H1 (cell line): ENCODE results near the gene MYRF. TPM values are rescaled to one million over a fixed set of nuclear protein-coding genes. Genes with fewer than 3 reads are reported as not detected.

ENCODE experiments used
- CTCF ChIA-PET: fragments of 300-600 bp; sonication (Branson Sonifier 250); formaldehyde crosslinking; loops from one replicate; lab custom pipeline; 2021; ENCODE audit not compliant: partially characterized antibody; lab: Charles Lee
- POLR2A ChIA-PET: fragments of 300-600 bp; sonication (Branson Sonifier 250); formaldehyde crosslinking; loops from one replicate; lab custom pipeline; 2021; ENCODE audit warnings: inconsistent platforms; ENCODE audit not compliant: partially characterized antibody; lab: Charles Lee
- DNase-seq, 2 experiments: peaks; one replicate each; pipeline versions ENCODE4 v3.0.0 to v3.0.0-alpha.2; 2010 to 2022; ENCODE audit warnings: low spot score in 2 of 2, low read depth in 1 of 2, mixed read lengths in 1 of 2
- FAIRE-seq: peaks from 2 replicates; lab custom pipeline; 2011; peaks lifted over from hg19 to GRCh38; lab: Jason Lieb, UNC
- H2AFZ ChIP-seq: 2 replicates; pipeline ENCODE4 v1.8.1; 2012; ENCODE audit warnings: low read length, inconsistent platforms
- H2AK5ac ChIP-seq: 2 replicates; pipeline ENCODE4 v1.6.1; 2013; ENCODE audit warnings: low read depth, low read length
- H2BK120ac ChIP-seq: replicated peaks from 2 replicates; pipeline ENCODE3; 2013; ENCODE audit warnings: low read depth, low read length, inconsistent platforms
- H2BK12ac ChIP-seq: 2 replicates; pipeline ENCODE4 v1.6.1; 2013; ENCODE audit warnings: low read depth, low read length
- H2BK15ac ChIP-seq: 2 replicates; pipeline ENCODE4 v1.6.1; 2013; ENCODE audit warnings: low read length
- H2BK20ac ChIP-seq: 2 replicates; pipeline ENCODE4 v1.6.1; 2013; ENCODE audit warnings: low read length
- H2BK5ac ChIP-seq: 2 replicates; pipeline ENCODE4 v1.6.1; 2013; ENCODE audit warnings: low read depth, low read length
- H3K14ac ChIP-seq: 2 replicates; pipeline ENCODE4 v1.6.1; 2013; ENCODE audit warnings: inconsistent platforms; ENCODE audit not compliant: insufficient read length
- H3K18ac ChIP-seq: 2 replicates; pipeline ENCODE4 v1.6.1; 2013; ENCODE audit warnings: low read length; ENCODE audit errors: extremely low read depth
- H3K23ac ChIP-seq: 2 replicates; pipeline ENCODE4 v1.6.1; 2013; ENCODE audit warnings: inconsistent platforms; ENCODE audit not compliant: insufficient read length
- H3K23me2 ChIP-seq: 2 replicates; pipeline ENCODE4 v1.6.1; 2013; ENCODE audit warnings: low read depth, low read length
- H3K27ac ChIP-seq: 2 replicates; pipeline ENCODE4 v1.6.1; 2011; ENCODE audit warnings: low read depth, low read length, inconsistent platforms
- H3K27me3 ChIP-seq, 4 experiments: replicated peaks in 1 of 4; 1 replicate in 1 of 4; 2 replicates in 3 of 4; pipeline versions ENCODE4 v1.6.1 to v1.8.1; 2011 to 2013; ENCODE audit warnings: low read length in 3 of 4, mild to moderate bottlenecking in 3 of 4, inconsistent platforms in 2 of 4, mixed read lengths in 2 of 4, moderate library complexity in 1 of 4; ENCODE audit not compliant: control insufficient read depth in 3 of 4, insufficient read depth in 3 of 4; ENCODE audit errors: extremely low read depth in 1 of 4
- H3K36me3 ChIP-seq, 4 experiments: 2 replicates each; pipeline versions ENCODE4 v1.6.1 to v1.8.1; 2011 to 2013; ENCODE audit warnings: mild to moderate bottlenecking in 4 of 4, low read length in 3 of 4, moderate library complexity in 2 of 4, control low read depth in 1 of 4, inconsistent platforms in 1 of 4; ENCODE audit not compliant: insufficient read depth in 4 of 4, control insufficient read depth in 2 of 4
- H3K4ac ChIP-seq: replicated peaks from 2 replicates; pipeline ENCODE3; 2013; ENCODE audit warnings: low read length, low read depth, mixed read lengths, inconsistent platforms; ENCODE audit not compliant: insufficient read length
- H3K4me1 ChIP-seq, 4 experiments: replicated peaks in 1 of 4; 1 replicate in 1 of 4; 2 replicates in 3 of 4; pipeline versions ENCODE4 v1.6.1 to v1.8.1; 2011 to 2013; ENCODE audit warnings: low read length in 3 of 4, inconsistent platforms in 2 of 4, mixed read lengths in 1 of 4; ENCODE audit not compliant: insufficient read depth in 4 of 4, control insufficient read depth in 3 of 4
- H3K4me2 ChIP-seq, 2 experiments: 2 replicates each; pipeline versions ENCODE4 v1.6.1 to v1.8.1; 2011 to 2013; ENCODE audit warnings: low read depth in 2 of 2, low read length in 2 of 2, control low read depth in 1 of 2, inconsistent platforms in 1 of 2, mild to moderate bottlenecking in 1 of 2; ENCODE audit not compliant: insufficient read depth in 1 of 2
- H3K4me3 ChIP-seq, 4 experiments: fragments of 200-600, 300-600 bp in 1 of 4; sonication (generic), shearing (Covaris generic), sonication (Bioruptor Twin) in 1 of 4; 2 replicates each; pipeline versions ENCODE4 v1.5.1 to v1.8.1; 2011 to 2016; ENCODE audit warnings: low read length in 4 of 4, low read depth in 3 of 4, control low read depth in 2 of 4, inconsistent platforms in 2 of 4, mild to moderate bottlenecking in 2 of 4, mixed read lengths in 1 of 4, moderate library complexity in 1 of 4; ENCODE audit not compliant: insufficient read depth in 2 of 4; ENCODE audit errors: extremely low read depth in 1 of 4
- H3K56ac ChIP-seq: replicated peaks from 2 replicates; pipeline ENCODE3; 2013; ENCODE audit warnings: low read depth, mild to moderate bottlenecking, mixed read lengths, low read length, inconsistent platforms; ENCODE audit not compliant: insufficient read length
- H3K79me1 ChIP-seq: 2 replicates; pipeline ENCODE4 v1.6.1; 2013; ENCODE audit warnings: low read depth, low read length, control low read depth
- H3K79me2 ChIP-seq, 2 experiments: 2 replicates each; pipeline versions ENCODE4 v1.6.1 to v1.8.1; 2012 to 2013; ENCODE audit warnings: low read length in 2 of 2, mild to moderate bottlenecking in 2 of 2, inconsistent platforms in 1 of 2; ENCODE audit not compliant: insufficient read depth in 2 of 2, control insufficient read depth in 1 of 2
- H3K9ac ChIP-seq, 4 experiments: replicated peaks in 1 of 4; 1 replicate in 1 of 4; 2 replicates in 3 of 4; pipeline versions ENCODE4 v1.6.1 to v1.8.1; 2011 to 2013; ENCODE audit warnings: low read depth in 3 of 4, low read length in 3 of 4, control low read depth in 2 of 4, mild to moderate bottlenecking in 2 of 4, moderate library complexity in 2 of 4, inconsistent platforms in 1 of 4; ENCODE audit errors: extremely low read depth in 1 of 4
- H3K9me3 ChIP-seq, 2 experiments: 2 replicates each; pipeline versions ENCODE4 v1.6.1 to v1.8.1; 2012 to 2013; ENCODE audit warnings: mild to moderate bottlenecking in 2 of 2, moderate library complexity in 2 of 2, control low read depth in 1 of 2, inconsistent platforms in 1 of 2, low read depth in 1 of 2, low read length in 1 of 2, mixed read lengths in 1 of 2; ENCODE audit not compliant: insufficient read depth in 2 of 2
- H4K20me1 ChIP-seq, 2 experiments: replicated peaks in 1 of 2; 2 replicates each; pipeline versions ENCODE3 to v1.8.1; 2011 to 2013; ENCODE audit warnings: inconsistent platforms in 2 of 2, low read length in 2 of 2, mild to moderate bottlenecking in 1 of 2; ENCODE audit not compliant: insufficient read depth in 2 of 2, control insufficient read depth in 1 of 2
- H4K5ac ChIP-seq: 2 replicates; pipeline ENCODE4 v1.6.1; 2013; ENCODE audit warnings: low read length, low read depth, mixed read lengths, inconsistent platforms; ENCODE audit not compliant: insufficient read length
- H4K8ac ChIP-seq: 2 replicates; pipeline ENCODE4 v1.8.0; 2013; ENCODE audit warnings: mild to moderate bottlenecking, moderate library complexity, low read length, inconsistent platforms; ENCODE audit not compliant: insufficient read depth; ENCODE audit errors: extremely low read depth
- H4K91ac ChIP-seq: replicated peaks from 2 replicates; pipeline ENCODE3; 2013; ENCODE audit warnings: low read length, mixed read lengths, inconsistent platforms; ENCODE audit not compliant: insufficient read length
- CBX8 ChIP-seq: fragments of 300-800, 300-1000 bp; sonication (generic); IDR thresholded peaks from 2 replicates; pipeline ENCODE4 v1.7.1; 2016; ENCODE audit warnings: low read depth, low read length, borderline replicate concordance
- FOSL1 ChIP-seq: IDR thresholded peaks from 2 replicates; pipeline ENCODE4 v1.6.1; 2011; ENCODE audit warnings: mild to moderate bottlenecking, low read depth, low read length, moderate library complexity; ENCODE audit not compliant: insufficient read depth
- JUN ChIP-seq: IDR thresholded peaks from 2 replicates; pipeline ENCODE4 v1.6.1; 2011; ENCODE audit warnings: low read depth, mild to moderate bottlenecking, improper control_type of control experiment, low read length
- JUND ChIP-seq: IDR thresholded peaks from 2 replicates; pipeline ENCODE4 v1.6.1; 2011; ENCODE audit warnings: mild to moderate bottlenecking, improper control_type of control experiment, low read length
- SP2 ChIP-seq: IDR thresholded peaks from 2 replicates; pipeline ENCODE4 v1.6.1; 2012; ENCODE audit warnings: mild to moderate bottlenecking, low read length, inconsistent platforms
- WGBS, 2 experiments: shearing (Covaris generic) in 1 of 2; methylation state at CpG; one replicate each; pipeline versions ENCODE4 v1.1.6 to v1.1.7; 2013 to 2015; ENCODE audit warnings: low lambda C conversion rate in 2 of 2, mixed read lengths in 2 of 2, inconsistent platforms in 1 of 2, low coverage in 1 of 2, missing lambda C conversion rate in 1 of 2; ENCODE audit not compliant: insufficient replicate concordance in 2 of 2, insufficient coverage in 1 of 2, insufficient read length in 1 of 2; ENCODE audit errors: extremely low coverage in 1 of 2, missing lambda C conversion rate in 1 of 2; 5-methylcytosine and 5-hydroxymethylcytosine counted together
- polyA plus RNA-seq, 7 experiments: library from polyadenylated mRNA; depleted of rRNA in 3 of 7; stranded (reverse) in 5 of 7; unstranded in 2 of 7; fragments of >200 nt in 5 of 7; fragments of 200-250 nt in 2 of 7; gene quantifications; 1 replicate in 5 of 7; 2 replicates in 1 of 7; 4 replicates in 1 of 7; pipeline versions ENCODE4 v1.2.1 to v1.2.3, GENCODE V29; 2011 to 2013; ENCODE audit warnings: missing spikeins in 2 of 7, mixed read lengths in 2 of 7
- total RNA-seq: library from RNA; stranded (reverse); fragmentation: NEBNext Ultra II Directional; extraction: Animal tissue kit (Norgen Biotek cat#: 25700); gene quantifications from 2 replicates; pipeline ENCODE4 v1.2.1, GENCODE V29; 2021

MYRF gene
- total and polyA plus RNA-seq, 2 of the 8 experiments (the other 6 are each of a cell fraction or from before 2014, with no cell fraction given): 6.0 to 6.1 TPM

GRCh38 chr11:61773356-61773755, 20.9 kb downstream of the MYRF start:
- Histone ChIP-seq H3K27me3 (no peaks in the 10 kb centered on the region; a peak in 1 of 7 replicates), H3K27ac (no peak overlapping the region), H3K4me1 (peaks cover 0 to 26% (median 16%) of the 10 kb centered on the region in 4 experiments; a peak in 6 of 7 replicates), H3K23me2 (no peaks in the 10 kb centered on the region), H4K5ac (no peak overlapping the region), H3K18ac (no peak overlapping the region), H3K14ac (no peak overlapping the region), H3K4ac (no peak overlapping the region), H2BK12ac (no peak overlapping the region), H3K79me2 (no peaks in the 10 kb centered on the region), H2BK5ac (no peak overlapping the region), H3K4me3 (no peak overlapping the region), H2BK20ac (no peak overlapping the region; the same call in 1 of the 2 replicates), H3K9ac (no peak overlapping the region), H2BK120ac (no peak overlapping the region), H3K23ac (no peak overlapping the region), H4K20me1 (no peaks in the 10 kb centered on the region), H2AFZ (no peak overlapping the region), H3K4me2 (no peak overlapping the region), H3K36me3 (no peaks in the 10 kb centered on the region), H3K56ac (no peak overlapping the region), H3K9me3 (no peaks in the 10 kb centered on the region), H2AK5ac (no peak overlapping the region), H3K79me1 (no peaks in the 10 kb centered on the region), H4K91ac (no peak overlapping the region), H2BK15ac (0 out of 2 replicates have a peak overlapping the region, but pooled peaks have one; percentile 31), H4K8ac (no peak overlapping the region)
- no peak for TF ChIP-seq CBX8
- no peak for TF ChIP-seq JUN
- TF ChIP-seq JUND: no peak
- TF ChIP-seq FOSL1: no peak
- TF ChIP-seq SP2: no peak
- DNase-seq: no peak
- POLR2A ChIA-PET: interaction anchor here (2.2 to 4.0 kb wide), 2 partner anchors 15 to 19 kb away, joined by 11 to 16 read pairs; partner anchors contain the start of genes FEN1 and TMEM258
- CTCF ChIA-PET: interaction anchor here (1.0 to 4.9 kb wide), 3 partner anchors 9 to 24 kb away, joined by 3 to 52 read pairs (median 4); no protein-coding TSS in a partner anchor
- no peak for FAIRE-seq
- 79% methylated on average over 10 of the region's 10 CpGs; no CpG with 5 or more reads in 1 of the 2 experiments for WGBS, 2 experiments
